NCI-H748 treated with DMSO at 0.1 percent for 48 hours (cell line): ENCODE measurements around the gene STARD5.
A peak's percentile ranks its signal among the peaks of the same experiment; 100 is the strongest.

Experiments
- DNase-seq: peaks from one replicate; lab custom pipeline; 2025; lab: John Stamatoyannopoulos, UW

STARD5 gene

DNA sequence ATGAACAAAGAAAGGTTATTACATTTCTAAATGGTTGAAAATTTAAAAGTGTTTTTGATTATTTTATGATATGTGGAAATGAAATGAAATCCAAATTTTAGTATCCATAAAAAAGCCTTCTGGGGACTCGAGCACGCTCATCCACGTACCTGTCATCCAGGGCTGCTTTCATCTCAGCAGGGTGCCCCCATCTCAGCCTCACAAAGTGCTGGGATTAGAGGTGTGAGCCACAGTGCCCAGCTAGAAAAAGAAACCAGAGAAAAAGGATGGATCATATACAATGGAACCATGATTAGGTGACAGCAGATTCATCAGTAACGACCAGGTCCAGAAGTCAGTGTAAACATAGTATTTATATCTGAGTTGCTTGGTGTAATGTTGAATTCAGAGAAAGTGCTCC is 49.7 kb downstream of the STARD5 start:
- no peak for DNase-seq

- no peak for DNase-seq
These were observed 50.1 kb downstream of the STARD5 start for GRCh38 chr15:81273855-81274254.

- no peak for DNase-seq
These were observed 50.7 kb downstream of the STARD5 start for GRCh38 chr15:81273200-81273599.

DNA sequence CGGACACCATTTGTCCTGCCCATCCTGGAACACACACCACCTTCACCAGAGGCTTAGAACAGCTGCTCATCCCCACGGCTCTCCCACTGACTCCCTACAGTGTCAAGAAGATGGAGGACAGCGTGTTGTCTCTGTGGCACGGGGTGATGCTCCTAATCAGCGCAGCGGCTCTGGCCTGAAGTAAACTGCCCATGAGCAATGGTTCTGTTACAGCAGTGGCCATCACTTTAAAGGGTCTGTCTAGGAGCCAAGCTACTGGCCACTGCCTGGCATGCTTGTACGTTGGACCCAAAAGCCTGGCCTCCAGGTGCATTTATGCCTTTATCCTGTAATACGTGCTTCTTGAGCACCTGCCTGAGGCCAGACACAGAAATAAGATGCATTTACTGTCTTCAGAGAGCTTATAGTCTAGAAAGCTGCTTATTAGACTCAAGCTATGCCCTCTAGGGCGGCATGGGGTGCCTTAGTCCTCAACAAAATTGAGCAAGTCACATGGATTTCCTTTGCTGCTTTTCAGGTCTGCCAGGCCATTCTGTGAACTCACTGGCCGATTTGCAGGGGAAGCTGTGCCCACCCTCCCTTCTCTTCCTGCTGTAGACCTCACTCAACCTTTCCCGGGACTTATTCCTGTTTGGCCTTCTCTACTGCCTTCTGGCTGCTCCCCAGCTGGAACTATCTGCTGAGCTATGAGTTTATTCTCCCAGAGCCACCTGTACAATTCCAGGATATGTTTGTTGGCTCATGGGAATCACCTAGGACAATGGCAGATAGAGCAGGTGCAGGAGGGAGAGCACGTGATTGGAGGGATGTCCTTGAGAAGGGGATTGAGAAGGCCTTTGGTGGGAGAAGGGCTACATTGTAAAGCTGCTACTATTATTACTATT is 51.9 kb downstream of the STARD5 start:
- no peak for DNase-seq

DNA sequence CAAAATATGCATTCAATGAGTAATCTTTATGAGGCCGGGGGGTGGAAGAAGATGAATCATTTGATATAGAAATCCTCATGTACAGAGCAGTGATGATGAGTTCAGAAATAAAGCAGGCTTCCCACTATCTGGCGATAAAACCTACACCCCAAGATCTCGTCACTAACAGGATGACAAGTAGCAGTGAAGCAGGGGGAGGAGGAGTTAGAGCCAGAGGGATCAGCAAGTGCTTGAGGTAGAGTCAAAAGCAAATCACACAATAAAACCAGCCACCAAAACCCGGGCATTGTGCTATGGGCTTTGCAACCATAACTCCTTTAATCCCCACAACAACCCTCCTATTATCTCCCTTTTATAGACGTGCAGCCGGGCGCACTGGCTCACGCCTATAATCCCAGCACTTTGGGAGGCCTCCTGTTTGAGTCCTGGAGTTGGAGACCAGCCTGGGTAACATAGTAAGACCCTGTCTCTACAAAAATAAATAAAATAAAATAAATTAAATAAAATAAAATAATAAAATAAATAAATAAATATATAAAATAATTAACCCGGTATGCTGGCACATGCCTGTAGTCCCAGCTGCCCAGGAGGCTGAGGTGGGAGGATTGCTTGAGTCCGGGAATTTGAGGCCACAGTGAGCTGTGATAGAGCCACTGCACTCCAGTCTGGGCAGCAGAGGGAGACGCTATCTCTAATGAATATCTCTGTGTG is 53.0 kb downstream of the STARD5 start:
- no peak for DNase-seq

DNA sequence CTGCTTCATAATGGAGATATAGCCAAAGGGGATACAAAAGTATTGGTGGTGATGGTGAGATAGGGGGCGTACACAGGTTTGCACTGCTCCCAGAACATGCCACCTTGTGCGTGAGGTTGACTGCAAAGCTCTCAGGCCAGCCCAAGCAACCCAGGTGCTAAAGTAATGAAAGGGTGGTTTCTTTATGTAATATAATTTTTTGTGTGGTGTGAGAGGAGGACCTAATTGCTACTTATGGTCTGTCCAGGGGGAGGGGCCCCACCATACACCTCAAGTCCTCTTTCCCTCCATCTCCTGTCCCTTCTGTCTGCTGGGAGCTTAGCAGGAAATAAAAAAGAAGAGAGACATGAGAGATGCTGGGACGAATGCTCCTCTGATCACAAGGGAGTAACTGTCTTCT is 53.8 kb downstream of the STARD5 start:
- DNase-seq: no peak

GRCh38 chr15:81268881-81269601 is 54.9 kb downstream of the STARD5 start:
- no peak for DNase-seq

DNA sequence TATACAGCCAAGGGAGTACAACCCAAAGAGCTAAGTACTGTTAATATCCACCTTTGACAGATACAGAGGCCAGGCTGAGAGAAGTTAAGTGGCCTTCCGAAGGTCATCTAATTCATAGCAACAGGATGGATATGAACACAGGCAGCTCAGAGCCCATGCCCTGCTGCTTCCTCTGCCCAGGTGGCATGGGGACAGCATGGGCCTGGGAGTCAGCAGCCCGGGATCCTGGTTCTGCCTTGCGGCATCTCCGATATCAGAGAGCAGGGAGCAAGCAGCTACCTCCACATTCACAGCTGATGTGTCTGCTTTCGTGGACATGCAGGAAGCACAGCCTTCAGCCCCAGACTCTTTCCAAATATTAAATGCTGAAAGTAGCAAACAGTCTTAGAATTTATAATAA is 55.6 kb downstream of the STARD5 start:
- no peak for DNase-seq

DNA sequence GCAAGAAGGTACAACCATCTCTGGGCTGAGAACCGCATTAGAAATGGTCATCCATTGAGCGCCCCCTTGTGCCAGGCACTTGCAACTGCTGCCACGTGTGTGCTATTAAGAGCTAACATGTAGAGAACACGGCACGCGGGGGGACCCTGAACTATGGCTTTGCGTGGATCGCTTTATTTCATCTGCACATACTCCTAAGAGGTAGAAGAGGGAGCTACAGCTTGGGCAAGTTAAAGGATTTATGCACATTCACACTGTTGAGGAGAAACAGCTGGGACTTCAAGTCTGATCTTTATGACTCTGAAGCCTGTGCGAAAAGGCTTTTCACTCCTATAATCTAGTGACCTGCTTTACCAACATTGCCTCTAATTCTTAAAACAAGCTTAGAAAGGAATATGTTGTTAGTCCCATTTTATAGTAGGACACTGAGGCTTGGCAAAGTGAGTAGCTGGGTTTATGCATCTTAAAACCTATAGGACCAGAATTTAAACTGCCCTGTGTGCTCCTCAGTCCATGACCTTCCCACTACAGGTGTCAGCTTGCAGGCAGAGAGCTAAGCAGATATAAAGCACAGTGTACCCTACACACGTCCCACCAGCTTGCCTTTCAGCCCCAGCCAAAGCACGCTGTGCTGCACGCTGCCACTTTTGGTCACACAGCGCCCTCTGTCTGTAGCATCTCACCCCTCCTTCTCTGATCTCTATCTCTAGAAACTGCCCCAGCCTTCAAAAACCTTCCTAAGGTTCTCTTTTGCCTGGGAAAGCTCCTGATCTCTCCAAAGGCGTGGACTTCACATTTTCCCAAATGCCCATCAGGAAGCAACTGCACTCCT is 57.8 kb downstream of the STARD5 start:
- DNase-seq: peak; percentile 67

DNA sequence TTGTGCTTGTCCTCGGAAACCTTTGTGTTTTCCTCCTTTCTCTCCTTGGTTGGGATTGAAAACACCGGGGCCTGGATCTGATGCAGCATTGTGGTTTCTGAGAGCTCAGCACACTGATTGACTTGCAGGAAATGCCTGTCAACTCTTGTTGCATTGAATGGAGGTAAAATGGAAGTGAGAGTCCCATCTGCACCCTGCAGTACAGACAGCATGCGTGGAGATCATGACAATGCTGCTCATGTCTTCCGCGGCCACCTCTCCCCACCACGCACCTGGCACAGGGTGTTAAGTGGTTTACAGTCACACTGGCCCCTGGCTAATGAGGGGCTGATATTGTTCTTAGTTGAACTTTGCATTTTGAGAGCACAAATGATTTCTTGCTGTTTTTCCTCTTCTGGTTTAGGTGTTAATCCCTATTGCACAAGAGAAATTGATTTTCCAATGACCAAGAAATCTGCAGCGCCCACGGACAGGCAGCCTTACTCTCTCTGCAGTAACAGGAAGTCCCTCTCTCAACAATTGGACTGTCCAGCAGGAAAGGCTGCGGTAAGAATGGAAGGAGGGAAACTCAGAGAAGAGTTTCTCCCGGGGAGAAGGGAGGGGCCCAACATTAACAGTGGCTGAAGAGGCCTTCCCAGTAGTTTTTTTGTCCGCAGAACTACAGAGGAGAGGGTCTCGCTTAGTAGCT is 58.5 kb downstream of the STARD5 start:
- DNase-seq: no peak

- DNase-seq: no peak
These were observed 59.7 kb downstream of the STARD5 start for GRCh38 chr15:81264072-81264857.

DNA sequence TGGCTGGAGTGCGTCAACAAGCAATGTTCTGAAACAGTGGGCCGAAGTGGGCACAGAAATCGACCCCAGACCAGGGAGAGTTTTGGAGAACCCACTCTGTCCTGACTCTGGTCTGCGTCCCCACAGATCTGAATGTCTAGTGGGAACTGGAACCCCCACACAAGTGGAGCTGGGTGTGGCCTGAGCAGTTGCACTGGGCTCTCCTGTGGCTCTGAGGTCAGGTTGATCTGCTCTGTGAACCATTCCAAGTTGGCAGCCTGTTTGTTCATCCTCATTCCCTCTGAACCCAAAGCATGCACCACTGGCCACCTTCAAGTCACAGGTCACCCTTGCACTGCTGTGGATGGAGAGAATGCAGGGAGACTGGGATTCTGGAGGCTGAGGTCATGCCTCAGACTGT is 60.5 kb downstream of the STARD5 start:
- DNase-seq: no peak

DNA sequence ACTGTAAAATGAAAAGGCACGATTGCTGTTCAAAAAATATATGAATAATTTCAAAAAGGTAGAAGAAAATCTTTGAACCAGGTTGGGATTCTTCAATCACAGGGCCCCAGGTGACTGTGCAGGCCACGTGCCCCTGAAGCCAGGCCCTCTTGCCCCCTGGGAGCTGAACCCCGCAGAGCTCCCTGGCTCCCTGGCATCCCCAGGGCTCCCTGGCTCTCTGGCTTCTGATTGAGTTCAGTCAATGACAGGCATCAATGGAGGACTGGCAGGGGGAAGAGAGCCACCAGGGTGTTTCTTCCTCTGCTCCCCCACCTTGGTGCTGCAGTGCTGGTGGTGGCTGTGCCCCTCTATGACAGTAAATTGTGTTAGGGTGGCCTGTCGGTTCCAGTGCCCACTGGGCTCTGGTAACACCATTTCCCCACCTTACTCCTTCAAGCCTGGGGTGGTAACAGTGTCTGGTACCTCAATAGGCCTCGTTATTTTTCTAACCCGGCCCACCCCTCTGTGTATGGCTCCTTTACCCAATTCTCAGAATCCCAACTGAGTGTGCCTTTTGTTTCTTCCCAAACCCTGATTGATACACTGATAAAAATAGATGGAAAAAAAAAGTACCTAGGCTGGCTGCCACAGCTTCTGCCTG is 62.6 kb downstream of the STARD5 start:
- no peak for DNase-seq

DNA sequence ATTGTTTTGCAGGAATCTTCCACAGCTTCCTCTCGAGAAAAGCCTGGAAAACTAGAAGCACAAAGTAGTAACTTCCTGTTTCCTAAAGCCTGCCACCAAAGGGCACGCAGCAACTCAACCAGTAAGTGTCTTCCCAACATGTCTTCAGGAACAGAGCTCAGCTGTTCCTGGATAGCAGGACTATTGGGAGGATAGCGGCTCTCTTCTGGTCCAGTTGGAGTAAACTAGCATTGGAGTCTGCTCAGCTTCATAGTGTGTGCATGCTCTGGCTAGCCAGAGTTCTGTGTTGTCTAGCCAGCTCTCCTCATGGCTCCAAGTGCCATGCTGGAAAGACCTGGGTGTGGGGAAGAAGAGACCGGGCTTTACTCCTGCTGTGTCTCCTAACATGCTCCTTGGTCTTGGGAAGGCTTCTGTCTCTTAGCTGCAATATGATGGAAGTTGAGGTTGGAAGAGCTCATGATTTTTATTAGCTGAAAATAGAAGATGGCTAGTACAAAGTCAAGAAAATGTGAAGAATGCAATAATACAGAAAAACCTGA is 64.1 kb downstream of the STARD5 start:
- DNase-seq: no peak
